NCI-H146 treated with DMSO at 0.1 percent for 48 hours (cell line): Measurements from ENCODE around the gene CIDEB.

Experiments
- DNase-seq: peaks from one replicate; lab custom pipeline; 2025; ENCODE audit not compliant: unreplicated experiment; lab: John Stamatoyannopoulos, UW

The CIDEB gene

DNA sequence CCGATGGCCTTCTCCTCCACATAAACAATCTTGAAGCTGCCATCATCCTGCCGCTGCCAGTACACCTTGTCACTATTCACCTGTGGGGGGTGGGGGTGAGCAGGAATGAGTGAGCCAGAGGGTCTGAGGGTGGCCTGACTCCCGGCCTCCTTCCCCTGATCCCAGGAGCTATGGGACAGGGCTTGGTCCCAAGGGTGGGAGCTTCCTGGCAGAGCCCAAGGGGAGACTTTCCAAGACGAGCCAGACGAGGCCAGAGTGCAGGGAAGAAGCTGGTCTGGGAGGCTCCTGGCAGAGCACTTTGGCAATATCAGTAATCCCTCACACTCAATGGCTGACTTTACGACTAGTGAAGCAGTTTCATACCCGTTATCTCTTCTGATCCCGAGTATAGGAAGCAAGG lies 52.3 kb downstream of the CIDEB start:
- DNase-seq, result no peak
